Renal pelvis (tissue), 4 donors: ENCODE measurements around the gene NUDT8. TPM values are rescaled to one million over a fixed set of nuclear protein-coding genes. Genes with fewer than 3 reads are reported as not detected.
"Not testable (repeated sequence)": the region's sequence is repeated elsewhere in the genome, so short reads cannot be mapped to it uniquely, and the experiment has no call there.

Experiments used
- DNase-seq: peaks from one replicate; pipeline ENCODE4 v3.0.0-alpha.2; 2013
- polyA plus RNA-seq, 3 donors: library from polyadenylated mRNA; unstranded; fragments of 120-200 nt; gene quantifications; one replicate each; pipeline ENCODE4 v1.2.1, GENCODE V29; 2013; ENCODE audit not compliant: insufficient read length in 3 of 3

Gene NUDT8
- polyA plus RNA-seq, 3 donors, result 5.7 to 6.8 (median 6.7) TPM

- no peak for DNase-seq
These were observed 32.9 kb downstream of the NUDT8 start for GRCh38 chr11:67596753-67597300.

- DNase-seq, result no peak
These were observed 35.3 kb downstream of the NUDT8 start for GRCh38 chr11:67594480-67594879.

- DNase-seq, result no peak
These were observed 36.2 kb downstream of the NUDT8 start for GRCh38 chr11:67593565-67593905.

GRCh38 chr11:67592880-67593564, 36.7 kb downstream of the NUDT8 start:
- DNase-seq, result no peak

GRCh38 chr11:67588899-67589415, 40.8 kb downstream of the NUDT8 start:
- not testable (repeated sequence) for DNase-seq

- no peak for DNase-seq
These were observed 41.6 kb downstream of the NUDT8 start for GRCh38 chr11:67588136-67588503.

GRCh38 chr11:67586568-67587250, 43.0 kb downstream of the NUDT8 start:
- no peak for DNase-seq

- DNase-seq, result no peak
These were observed 43.8 kb downstream of the NUDT8 start for GRCh38 chr11:67585911-67586310.

GRCh38 chr11:67584881-67585873, 44.6 kb downstream of the NUDT8 start:
- DNase-seq, result no peak

GRCh38 chr11:67584205-67584880, 45.4 kb downstream of the NUDT8 start:
- peak; percentile 62 for DNase-seq

- DNase-seq, result peak; percentile 95
These were observed 46.2 kb downstream of the NUDT8 start, which contains the start of gene GSTP1 for GRCh38 chr11:67583247-67584204. Gene GSTP1 (plus strand): TSS chr11:67583812. CDS start chr11:67583844, 32 bp downstream.

GRCh38 chr11:67582011-67582410, 47.7 kb downstream of the NUDT8 start:
- DNase-seq, result no peak

- DNase-seq, result no peak
These were observed 48.3 kb downstream of the NUDT8 start for GRCh38 chr11:67581469-67581868.

GRCh38 chr11:67577951-67578350, 51.8 kb downstream of the NUDT8 start:
- DNase-seq, result no peak

Other genes starting within 250 kb of the NUDT8 start
- 10 to 100 TPM; 27.0 to 38.0 (median 29.7) TPM for gene RAD9A, start 238.0 kb downstream of the NUDT8 start, polyA plus RNA-seq
- 100 to 1,000 TPM; 161 to 179 (median 176) TPM for gene PPP1CA, start 228.1 kb downstream of the NUDT8 start, polyA plus RNA-seq
- gene TBC1D10C, start 225.9 kb downstream of the NUDT8 start, polyA plus RNA-seq, result 10 to 100 TPM in 2 of 3 donors, 1 to 10 TPM in 1; 6.2 to 10.7 (median 10.0) TPM
- gene CARNS1, start 214.3 kb downstream of the NUDT8 start, polyA plus RNA-seq, result 1 to 10 TPM; 1.9 to 5.2 (median 4.1) TPM
- 10 to 100 TPM; 39.7 to 51.2 (median 48.3) TPM for gene RPS6KB2, start 201.4 kb downstream of the NUDT8 start, polyA plus RNA-seq
- gene PTPRCAP, start 192.3 kb downstream of the NUDT8 start, polyA plus RNA-seq, result 1 to 10 TPM; 2.1 to 3.6 (median 2.9) TPM
- 10 to 100 TPM; 78.2 to 88.3 (median 85.8) TPM for gene CORO1B, start 186.5 kb downstream of the NUDT8 start, polyA plus RNA-seq
- gene GPR152, start 177.2 kb downstream of the NUDT8 start, polyA plus RNA-seq, result under 1 TPM in 1 of 3 donors, not detected in 2; 0.07 TPM
- gene CABP4, start 174.6 kb downstream of the NUDT8 start, polyA plus RNA-seq, result 1 to 10 TPM in 1 of 3 donors, under 1 TPM in 2; 0.33 to 1.1 (median 0.64) TPM
- gene TMEM134, start 160.7 kb downstream of the NUDT8 start, polyA plus RNA-seq, result 10 to 100 TPM; 66.5 to 80.1 (median 72.8) TPM
- 10 to 100 TPM; 57.8 to 73.4 (median 65.9) TPM for gene AIP, start 146.9 kb downstream of the NUDT8 start, polyA plus RNA-seq
- 10 to 100 TPM; 33.3 to 41.5 (median 35.4) TPM for gene PITPNM1, start 124.6 kb downstream of the NUDT8 start, polyA plus RNA-seq
- gene CDK2AP2, start 121.8 kb downstream of the NUDT8 start, polyA plus RNA-seq, result 10 to 100 TPM; 55.7 to 61.8 (median 58.3) TPM
- under 1 TPM; 0.26 to 0.49 (median 0.40) TPM for gene CABP2, start 106.5 kb downstream of the NUDT8 start, polyA plus RNA-seq
- gene GSTP1, start 46.1 kb downstream of the NUDT8 start, polyA plus RNA-seq, result 100 to 1,000 TPM; 728 to 847 (median 806) TPM
- 100 to 1,000 TPM; 194 to 244 (median 244) TPM for gene NDUFV1, start 23.0 kb downstream of the NUDT8 start, polyA plus RNA-seq
- under 1 TPM in 1 of 3 donors, not detected in 2; 0.15 TPM for gene TBX10, start 9.8 kb upstream of the NUDT8 start, polyA plus RNA-seq
- 10 to 100 TPM; 31.3 to 36.3 (median 34.0) TPM for gene ACY3, start 20.8 kb upstream of the NUDT8 start, polyA plus RNA-seq
- gene ALDH3B2, start 44.7 kb upstream of the NUDT8 start, polyA plus RNA-seq, result 1 to 10 TPM; 3.2 to 4.6 (median 3.8) TPM